Progenitor cell of endocrine pancreas (in vitro differentiated cells): ENCODE data around the gene ZNF324B. TPM values are rescaled to one million over a fixed set of nuclear protein-coding genes. Genes with fewer than 3 reads are reported as not detected.
A peak's percentile ranks its signal among the peaks of the same experiment; 100 is the strongest.

Experiments
- DNase-seq: peaks from one replicate; pipeline ENCODE4 v3.0.0; 2021; ENCODE audit warnings: low spot score; ENCODE audit not compliant: unreplicated experiment
- H3K27ac Mint-ChIP-seq: 2 replicates; pipeline ENCODE4 v1.8.0; 2021; ENCODE audit warnings: mild to moderate bottlenecking, moderate library complexity, mixed read lengths
- H3K27me3 Mint-ChIP-seq: 2 replicates; pipeline ENCODE4 v1.8.0; 2021; ENCODE audit warnings: mixed read lengths
- H3K36me3 Mint-ChIP-seq: 2 replicates; pipeline ENCODE4 v1.8.0; 2022; ENCODE audit warnings: mixed read lengths; ENCODE audit not compliant: insufficient read depth
- H3K4me1 Mint-ChIP-seq: 2 replicates; pipeline ENCODE4 v1.8.0; 2021; ENCODE audit warnings: low read depth, mixed read lengths
- H3K4me3 Mint-ChIP-seq: 2 replicates; pipeline ENCODE4 v1.8.0; 2021; ENCODE audit warnings: low read depth, mild to moderate bottlenecking, moderate library complexity, mixed read lengths
- H3K9me3 Mint-ChIP-seq: 2 replicates; pipeline ENCODE4 v1.8.0; 2021; ENCODE audit warnings: low read depth, mixed read lengths
- total RNA-seq: library from RNA; stranded (reverse); gene quantifications from 2 replicates; pipeline ENCODE4 v1.2.1, GENCODE V29; 2021
- TF ChIP-seq, protein P1 (sequence below): fragments of 200-600 bp; sonication (generic); IDR thresholded peaks from one replicate; pipeline ENCODE4 v1.5.0; 2021; ENCODE audit warnings: antibody characterized with exemption, mild to moderate bottlenecking; ENCODE audit not compliant: unreplicated experiment

ZNF324B gene
- total RNA-seq, 1 donor from 2014 or later = 11.2 TPM

DNA sequence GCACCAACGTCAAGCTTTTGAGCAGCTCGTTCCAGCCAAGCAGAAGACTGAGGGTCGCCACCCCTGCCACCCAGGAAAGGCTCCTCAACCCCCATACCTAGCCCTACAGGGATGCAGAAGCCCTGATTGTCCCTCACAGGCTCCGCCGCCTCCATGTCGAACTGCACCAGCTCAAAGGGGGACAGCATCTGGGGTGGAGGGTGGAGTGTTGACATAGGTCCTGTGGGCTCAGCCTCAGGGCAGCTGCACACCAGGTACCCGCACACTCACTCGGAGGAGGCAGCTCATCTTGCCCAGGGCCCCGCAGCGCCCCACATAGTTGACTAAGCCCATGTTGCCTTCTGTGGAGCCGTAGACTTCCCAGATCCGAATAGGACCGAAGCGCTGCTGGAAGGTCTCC lies 48.8 kb downstream of the ZNF324B start:
- TF ChIP-seq, protein P1, sequence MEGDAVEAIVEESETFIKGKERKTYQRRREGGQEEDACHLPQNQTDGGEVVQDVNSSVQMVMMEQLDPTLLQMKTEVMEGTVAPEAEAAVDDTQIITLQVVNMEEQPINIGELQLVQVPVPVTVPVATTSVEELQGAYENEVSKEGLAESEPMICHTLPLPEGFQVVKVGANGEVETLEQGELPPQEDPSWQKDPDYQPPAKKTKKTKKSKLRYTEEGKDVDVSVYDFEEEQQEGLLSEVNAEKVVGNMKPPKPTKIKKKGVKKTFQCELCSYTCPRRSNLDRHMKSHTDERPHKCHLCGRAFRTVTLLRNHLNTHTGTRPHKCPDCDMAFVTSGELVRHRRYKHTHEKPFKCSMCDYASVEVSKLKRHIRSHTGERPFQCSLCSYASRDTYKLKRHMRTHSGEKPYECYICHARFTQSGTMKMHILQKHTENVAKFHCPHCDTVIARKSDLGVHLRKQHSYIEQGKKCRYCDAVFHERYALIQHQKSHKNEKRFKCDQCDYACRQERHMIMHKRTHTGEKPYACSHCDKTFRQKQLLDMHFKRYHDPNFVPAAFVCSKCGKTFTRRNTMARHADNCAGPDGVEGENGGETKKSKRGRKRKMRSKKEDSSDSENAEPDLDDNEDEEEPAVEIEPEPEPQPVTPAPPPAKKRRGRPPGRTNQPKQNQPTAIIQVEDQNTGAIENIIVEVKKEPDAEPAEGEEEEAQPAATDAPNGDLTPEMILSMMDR = no peak
- Mint-ChIP-seq H3K36me3 (peaks cover 3% of the 10 kb centered on the region), H3K4me3 (peak overlapping the region; percentile 88)

More for the DNA sequence above, 48.8 kb downstream of the ZNF324B start:
- Mint-ChIP-seq H3K27me3 (no peaks in the 10 kb centered on the region), H3K9me3 (peaks cover 8% of the 10 kb centered on the region), H3K27ac (no peak overlapping the region), H3K4me1 (peaks cover 8% of the 10 kb centered on the region)
- no peak for DNase-seq

Other genes starting within 250 kb of the ZNF324B start
- gene ZNF544, start 222.7 kb upstream of the ZNF324B start, total RNA-seq = 61.0 and 70.5 TPM in 2 replicates
- gene ZNF8, start 172.7 kb upstream of the ZNF324B start, total RNA-seq = 18.1 and 18.2 TPM in 2 replicates
- 41.3 and 46.2 TPM in 2 replicates for gene ERVK3-1, start 146.2 kb upstream of the ZNF324B start, total RNA-seq
- 4.6 TPM in 2 replicates for gene ZSCAN22, start 124.6 kb upstream of the ZNF324B start, total RNA-seq
- gene A1BG, start 98.1 kb upstream of the ZNF324B start, total RNA-seq = 3.9 and 4.6 TPM in 2 replicates
- gene ZNF497, start 88.9 kb upstream of the ZNF324B start, total RNA-seq = 11.7 and 13.4 TPM in 2 replicates
- gene ZNF837, start 70.6 kb upstream of the ZNF324B start, total RNA-seq = 5.4 and 6.1 TPM in 2 replicates
- gene RPS5, start 64.4 kb upstream of the ZNF324B start, total RNA-seq = 1,006 and 1,040 TPM in 2 replicates
- gene RNF225, start 56.0 kb upstream of the ZNF324B start, total RNA-seq = 0.42 TPM in 1 of 2 replicates, not detected in the other
- gene ZNF584, start 43.0 kb upstream of the ZNF324B start, total RNA-seq = 16.7 and 18.2 TPM in 2 replicates
- 3.5 TPM in 2 replicates for gene ZNF132, start 11.5 kb upstream of the ZNF324B start, total RNA-seq
- gene ZNF324, start 15.5 kb downstream of the ZNF324B start, total RNA-seq = 12.9 and 14.7 TPM in 2 replicates
- 17.7 and 19.4 TPM in 2 replicates for gene ZNF446, start 24.7 kb downstream of the ZNF324B start, total RNA-seq
- 9.4 and 9.9 TPM in 2 replicates for gene SLC27A5, start 60.4 kb downstream of the ZNF324B start, total RNA-seq
- gene ZBTB45, start 68.2 kb downstream of the ZNF324B start, total RNA-seq = 22.3 and 22.7 TPM in 2 replicates
- gene TRIM28, start 92.4 kb downstream of the ZNF324B start, total RNA-seq = 699 and 731 TPM in 2 replicates
- gene CHMP2A, start 103.5 kb downstream of the ZNF324B start, total RNA-seq = 72.2 and 81.5 TPM in 2 replicates
- gene UBE2M, start 107.0 kb downstream of the ZNF324B start, total RNA-seq = 73.0 and 80.4 TPM in 2 replicates
- gene MZF1, start 121.7 kb downstream of the ZNF324B start, total RNA-seq = 70.9 and 71.3 TPM in 2 replicates